ENCODE results near the gene IL17REL.

GRCh38 chr22:49961601-49962011 is 51.0 kb downstream of the IL17REL start:
- TF ChIP-seq CTCF (IDR thresholded peaks at IDR 0.05; ENCODE audit: low read length) (no peak), EZH2 (IDR thresholded peaks at IDR 0.05; ENCODE audit: borderline replicate concordance, low read length) (no peak)

Measured in OCI-LY1 (cell line).